ENCODE results near the gene KCNG4.

Gene KCNG4

GRCh38 chr16:84181144-84181915 is 58.5 kb downstream of the KCNG4 start:
- DNase-seq, result no peak

- no peak for DNase-seq
Observed at GRCh38 chr16:84180519-84181140, 59.2 kb downstream of the KCNG4 start.

- DNase-seq, result no peak
Observed at GRCh38 chr16:84179612-84180320, 60.0 kb downstream of the KCNG4 start.

GRCh38 chr16:84178892-84179611 is 60.8 kb downstream of the KCNG4 start:
- no peak for DNase-seq

GRCh38 chr16:84178146-84178765 is 61.6 kb downstream of the KCNG4 start:
- no peak for DNase-seq

GRCh38 chr16:84177741-84178073 is 62.1 kb downstream of the KCNG4 start:
- DNase-seq, result no peak

- DNase-seq, result no peak
Observed at GRCh38 chr16:84176192-84177053, 63.4 kb downstream of the KCNG4 start.

GRCh38 chr16:84175350-84176081 is 64.3 kb downstream of the KCNG4 start:
- peak; percentile 14 to 64 for DNase-seq

GRCh38 chr16:84174396-84174795 is 65.4 kb downstream of the KCNG4 start:
- DNase-seq, result no peak

GRCh38 chr16:84169765-84170310 is 70.0 kb downstream of the KCNG4 start:
- no peak for DNase-seq

Data from CD4-positive, alpha-beta T cell treated with Interferon alpha-2 for 1 hour (primary cell).